Smooth muscle cell (in vitro differentiated cells): ENCODE data around the gene OSBPL1A. TPM values are rescaled to one million over a fixed set of nuclear protein-coding genes. Genes with fewer than 3 reads are reported as not detected.

ENCODE experiments used
- DNase-seq: peaks from one replicate; lab custom pipeline; 2025; ENCODE audit not compliant: unreplicated experiment; lab: John Stamatoyannopoulos, UW
- H2AFZ ChIP-seq: fragments of 200-600 bp; sonication (generic); 2 replicates; pipeline ENCODE4 v1.6.0; 2016; ENCODE audit warnings: antibody characterized with exemption, low read depth, mild to moderate bottlenecking
- H3F3A ChIP-seq: fragments of 200-600 bp; sonication (generic); 2 replicates; pipeline ENCODE4 v1.6.0; 2017; ENCODE audit warnings: antibody characterized with exemption, low read depth
- H3K27ac ChIP-seq: fragments of 200-600 bp; sonication (generic); 2 replicates; pipeline ENCODE4 v1.5.1; 2016; ENCODE audit warnings: low read depth, mild to moderate bottlenecking
- H3K27me3 ChIP-seq: fragments of 200-600 bp; sonication (generic); 2 replicates; pipeline ENCODE4 v1.6.1; 2016; ENCODE audit warnings: low read depth, mild to moderate bottlenecking
- H3K36me3 ChIP-seq: fragments of 200-600 bp; sonication (generic); 2 replicates; pipeline ENCODE4 v1.5.1; 2016; ENCODE audit warnings: low read depth
- H3K4me1 ChIP-seq: fragments of 200-600 bp; sonication (generic); 2 replicates; pipeline ENCODE4 v1.5.1; 2016; ENCODE audit warnings: low read depth
- H3K4me2 ChIP-seq: fragments of 200-600 bp; sonication (generic); 2 replicates; pipeline ENCODE4 v1.6.0; 2016; ENCODE audit warnings: mild to moderate bottlenecking
- H3K4me3 ChIP-seq: fragments of 200-600 bp; sonication (generic); 2 replicates; pipeline ENCODE4 v1.5.1; 2016; ENCODE audit warnings: mild to moderate bottlenecking
- H3K79me2 ChIP-seq: fragments of 200-600 bp; sonication (generic); 2 replicates; pipeline ENCODE4 v1.6.0; 2016; ENCODE audit warnings: low read depth, mild to moderate bottlenecking
- H3K9ac ChIP-seq: fragments of 200-600 bp; sonication (generic); 2 replicates; pipeline ENCODE4 v1.6.0; 2016; ENCODE audit warnings: low read depth
- H3K9me3 ChIP-seq: fragments of 200-600 bp; sonication (generic); replicated peaks from 2 replicates; pipeline ENCODE4 v1.5.1; 2016; ENCODE audit warnings: low read depth
- H4K20me1 ChIP-seq: fragments of 200-600 bp; sonication (generic); 2 replicates; pipeline ENCODE4 v1.6.0; 2016; ENCODE audit warnings: low read depth
- WGBS: methylation state at CpG from one replicate; pipeline ENCODE4 v1.1.7; 2016; ENCODE audit warnings: low lambda C conversion rate; 5-methylcytosine and 5-hydroxymethylcytosine counted together
- polyA plus RNA-seq: library from polyadenylated mRNA; unstranded; fragments of >200 nt; fragmentation: Nextera tagmentation; extraction: Ambion mirVana; gene quantifications from 2 replicates; pipeline ENCODE4 v1.2.1, GENCODE V29; 2016
- total RNA-seq: library from RNA; depleted of rRNA; stranded (reverse); fragments of >200 nt; gene quantifications from 2 replicates; pipeline ENCODE4 v1.2.3, GENCODE V29; 2014
- TF ChIP-seq, protein P1 (sequence below): fragments of 200-600 bp; sonication (generic); IDR thresholded peaks from 2 replicates; pipeline ENCODE4 v1.5.1; 2017; ENCODE audit warnings: borderline replicate concordance, mild to moderate bottlenecking, antibody characterized with exemption; ENCODE audit not compliant: insufficient read depth, poor library complexity, severe bottlenecking

Gene OSBPL1A
- total and polyA plus RNA-seq, 2 experiments from 2014 or later: 15.3 to 23.4 TPM

DNA sequence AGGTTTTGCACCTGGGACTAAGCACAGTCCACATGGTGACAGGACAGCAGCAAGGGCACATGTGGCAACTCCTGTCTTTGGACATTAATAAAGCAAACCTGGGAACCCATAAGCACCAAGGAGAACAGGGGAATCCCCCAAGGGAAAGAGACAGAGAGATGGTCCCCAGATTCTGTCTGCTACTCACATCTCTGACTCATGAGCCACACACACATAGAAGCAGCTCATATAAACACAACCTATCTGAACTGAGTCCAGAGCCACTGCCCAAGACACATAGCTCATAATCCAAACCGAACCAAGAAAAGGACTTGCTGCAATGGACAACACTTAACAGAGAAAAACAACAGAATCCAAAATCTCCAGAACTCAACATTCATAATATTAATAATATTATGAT is 82.5 kb downstream of the OSBPL1A start:
- H3K9ac ChIP-seq: no peak overlapping the region
- TF ChIP-seq, protein P1, sequence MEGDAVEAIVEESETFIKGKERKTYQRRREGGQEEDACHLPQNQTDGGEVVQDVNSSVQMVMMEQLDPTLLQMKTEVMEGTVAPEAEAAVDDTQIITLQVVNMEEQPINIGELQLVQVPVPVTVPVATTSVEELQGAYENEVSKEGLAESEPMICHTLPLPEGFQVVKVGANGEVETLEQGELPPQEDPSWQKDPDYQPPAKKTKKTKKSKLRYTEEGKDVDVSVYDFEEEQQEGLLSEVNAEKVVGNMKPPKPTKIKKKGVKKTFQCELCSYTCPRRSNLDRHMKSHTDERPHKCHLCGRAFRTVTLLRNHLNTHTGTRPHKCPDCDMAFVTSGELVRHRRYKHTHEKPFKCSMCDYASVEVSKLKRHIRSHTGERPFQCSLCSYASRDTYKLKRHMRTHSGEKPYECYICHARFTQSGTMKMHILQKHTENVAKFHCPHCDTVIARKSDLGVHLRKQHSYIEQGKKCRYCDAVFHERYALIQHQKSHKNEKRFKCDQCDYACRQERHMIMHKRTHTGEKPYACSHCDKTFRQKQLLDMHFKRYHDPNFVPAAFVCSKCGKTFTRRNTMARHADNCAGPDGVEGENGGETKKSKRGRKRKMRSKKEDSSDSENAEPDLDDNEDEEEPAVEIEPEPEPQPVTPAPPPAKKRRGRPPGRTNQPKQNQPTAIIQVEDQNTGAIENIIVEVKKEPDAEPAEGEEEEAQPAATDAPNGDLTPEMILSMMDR: no peak
- no peak for DNase-seq
- no peaks in the 10 kb centered on the region for H3K79me2 ChIP-seq
- no peak overlapping the region for H3K27ac ChIP-seq
- 70% methylated on average over 1 of the region's 1 CpG for WGBS
- H2AFZ ChIP-seq: no peak overlapping the region
- no peak overlapping the region for H3K4me3 ChIP-seq
- H3F3A ChIP-seq: no peaks in the 10 kb centered on the region
- H3K27me3 ChIP-seq: no peaks in the 10 kb centered on the region
- no peak overlapping the region for H3K4me2 ChIP-seq
- no peaks in the 10 kb centered on the region for H4K20me1 ChIP-seq
- no peaks in the 10 kb centered on the region for H3K36me3 ChIP-seq
- H3K4me1 ChIP-seq: no peaks in the 10 kb centered on the region
- no peaks in the 10 kb centered on the region for H3K9me3 ChIP-seq

DNA sequence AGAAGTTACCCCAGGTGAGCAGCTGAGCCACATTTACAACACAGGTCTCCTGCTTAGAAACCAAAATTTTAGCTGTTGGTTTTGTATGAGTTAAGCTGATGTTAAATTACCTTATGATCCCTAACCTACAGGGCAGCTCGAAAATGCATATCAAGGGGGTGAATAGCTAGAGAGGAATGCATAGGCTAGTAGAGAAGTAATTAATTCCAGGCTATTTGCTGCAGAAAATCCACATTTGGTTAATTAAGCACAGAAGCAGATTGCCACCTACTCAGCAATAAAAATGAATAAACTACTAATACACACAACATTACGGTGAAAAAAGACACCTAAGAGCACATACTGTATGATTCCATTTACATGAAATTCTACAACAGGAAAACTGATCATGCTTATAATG is 91.4 kb downstream of the OSBPL1A start:
- no peaks in the 10 kb centered on the region for H3K27me3 ChIP-seq
- DNase-seq: no peak
- no peaks in the 10 kb centered on the region for H3K79me2 ChIP-seq
- H3K4me1 ChIP-seq: no peaks in the 10 kb centered on the region
- H4K20me1 ChIP-seq: no peaks in the 10 kb centered on the region
- H3K4me2 ChIP-seq: no peak overlapping the region
- no peaks in the 10 kb centered on the region for H3F3A ChIP-seq
- no peak overlapping the region for H2AFZ ChIP-seq
- no peaks in the 10 kb centered on the region for H3K36me3 ChIP-seq
- TF ChIP-seq, protein P1: no peak
- H3K9me3 ChIP-seq: no peaks in the 10 kb centered on the region
- H3K4me3 ChIP-seq: no peak overlapping the region
- WGBS: 83% methylated on average over 2 of the region's 2 CpGs
- H3K9ac ChIP-seq: no peak overlapping the region
- H3K27ac ChIP-seq: no peak overlapping the region

DNA sequence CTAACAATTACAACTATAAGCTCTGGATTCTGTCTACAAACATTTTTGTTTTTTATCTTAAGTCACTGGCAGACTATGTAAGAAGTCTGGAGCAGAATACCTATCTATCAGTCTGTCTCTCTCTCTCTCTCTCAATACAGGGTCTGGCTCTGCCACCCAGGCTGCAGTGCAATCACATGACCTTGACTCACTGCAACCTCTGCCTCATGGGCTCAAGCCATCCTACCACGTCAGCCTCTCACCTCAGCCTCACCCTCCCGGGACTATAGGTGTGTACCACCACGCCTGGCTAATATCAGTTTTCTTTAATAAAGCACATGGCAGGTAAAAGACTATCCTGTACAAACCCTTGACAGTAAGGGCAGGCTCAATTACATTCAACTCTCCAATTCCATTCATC is 96.9 kb downstream of the OSBPL1A start:
- Histone ChIP-seq H3K36me3 (peaks cover 3% of the 10 kb centered on the region), H3K27me3 (no peaks in the 10 kb centered on the region), H3K4me3 (no peak overlapping the region), H3K79me2 (no peaks in the 10 kb centered on the region), H3F3A (no peaks in the 10 kb centered on the region), H2AFZ (no peak overlapping the region), H3K9me3 (no peaks in the 10 kb centered on the region), H3K4me2 (no peak overlapping the region), H3K4me1 (no peaks in the 10 kb centered on the region), H4K20me1 (no peaks in the 10 kb centered on the region), H3K27ac (no peak overlapping the region), H3K9ac (no peak overlapping the region)
- TF ChIP-seq, protein P1: no peak
- WGBS: 82% methylated on average over 3 of the region's 3 CpGs
- no peak for DNase-seq

DNA sequence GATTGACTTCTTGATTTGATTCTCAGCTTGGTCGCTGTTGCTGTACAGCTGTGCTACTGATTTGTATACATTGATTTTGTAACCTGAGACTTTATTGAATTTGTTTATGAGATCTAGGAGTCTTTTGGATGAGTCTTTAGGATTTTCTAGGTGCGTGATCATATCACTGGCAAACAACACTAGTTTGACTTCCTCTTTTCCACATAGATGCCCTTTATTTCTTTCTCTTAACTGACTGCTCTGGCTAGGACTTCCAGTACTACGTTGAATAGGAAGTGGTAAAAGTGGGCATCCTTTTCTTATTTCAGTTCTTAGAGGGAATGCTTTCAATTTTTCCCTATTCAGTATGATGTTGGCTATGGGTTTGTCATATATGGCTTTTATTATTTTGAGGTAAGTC is 101.3 kb downstream of the OSBPL1A start:
- TF ChIP-seq, protein P1: no peak
- Histone ChIP-seq H3F3A (no peaks in the 10 kb centered on the region), H3K4me2 (no peak overlapping the region), H3K9me3 (no peaks in the 10 kb centered on the region), H3K27ac (no peak overlapping the region), H3K4me1 (no peaks in the 10 kb centered on the region), H3K36me3 (peaks cover 3% of the 10 kb centered on the region), H3K9ac (no peak overlapping the region), H3K79me2 (no peaks in the 10 kb centered on the region), H3K27me3 (no peaks in the 10 kb centered on the region), H4K20me1 (no peaks in the 10 kb centered on the region), H2AFZ (no peak overlapping the region), H3K4me3 (no peak overlapping the region)
- no peak for DNase-seq
- 93% methylated on average over 3 of the region's 3 CpGs for WGBS
